GM19351 (cell line): ENCODE results near the gene SPPL2B.
"Not testable (repeated sequence)": the region's sequence is repeated elsewhere in the genome, so short reads cannot be mapped to it uniquely, and the experiment has no call there.

ENCODE experiments used
- ATAC-seq: cut with Tn5 transposase; IDR thresholded peaks from one replicate; pipeline ENCODE4 v1.9.1; 2021; ENCODE audit warnings: mild to moderate bottlenecking, moderate library complexity; ENCODE audit not compliant: unreplicated experiment

Gene SPPL2B, protein sequence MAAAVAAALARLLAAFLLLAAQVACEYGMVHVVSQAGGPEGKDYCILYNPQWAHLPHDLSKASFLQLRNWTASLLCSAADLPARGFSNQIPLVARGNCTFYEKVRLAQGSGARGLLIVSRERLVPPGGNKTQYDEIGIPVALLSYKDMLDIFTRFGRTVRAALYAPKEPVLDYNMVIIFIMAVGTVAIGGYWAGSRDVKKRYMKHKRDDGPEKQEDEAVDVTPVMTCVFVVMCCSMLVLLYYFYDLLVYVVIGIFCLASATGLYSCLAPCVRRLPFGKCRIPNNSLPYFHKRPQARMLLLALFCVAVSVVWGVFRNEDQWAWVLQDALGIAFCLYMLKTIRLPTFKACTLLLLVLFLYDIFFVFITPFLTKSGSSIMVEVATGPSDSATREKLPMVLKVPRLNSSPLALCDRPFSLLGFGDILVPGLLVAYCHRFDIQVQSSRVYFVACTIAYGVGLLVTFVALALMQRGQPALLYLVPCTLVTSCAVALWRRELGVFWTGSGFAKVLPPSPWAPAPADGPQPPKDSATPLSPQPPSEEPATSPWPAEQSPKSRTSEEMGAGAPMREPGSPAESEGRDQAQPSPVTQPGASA

DNA sequence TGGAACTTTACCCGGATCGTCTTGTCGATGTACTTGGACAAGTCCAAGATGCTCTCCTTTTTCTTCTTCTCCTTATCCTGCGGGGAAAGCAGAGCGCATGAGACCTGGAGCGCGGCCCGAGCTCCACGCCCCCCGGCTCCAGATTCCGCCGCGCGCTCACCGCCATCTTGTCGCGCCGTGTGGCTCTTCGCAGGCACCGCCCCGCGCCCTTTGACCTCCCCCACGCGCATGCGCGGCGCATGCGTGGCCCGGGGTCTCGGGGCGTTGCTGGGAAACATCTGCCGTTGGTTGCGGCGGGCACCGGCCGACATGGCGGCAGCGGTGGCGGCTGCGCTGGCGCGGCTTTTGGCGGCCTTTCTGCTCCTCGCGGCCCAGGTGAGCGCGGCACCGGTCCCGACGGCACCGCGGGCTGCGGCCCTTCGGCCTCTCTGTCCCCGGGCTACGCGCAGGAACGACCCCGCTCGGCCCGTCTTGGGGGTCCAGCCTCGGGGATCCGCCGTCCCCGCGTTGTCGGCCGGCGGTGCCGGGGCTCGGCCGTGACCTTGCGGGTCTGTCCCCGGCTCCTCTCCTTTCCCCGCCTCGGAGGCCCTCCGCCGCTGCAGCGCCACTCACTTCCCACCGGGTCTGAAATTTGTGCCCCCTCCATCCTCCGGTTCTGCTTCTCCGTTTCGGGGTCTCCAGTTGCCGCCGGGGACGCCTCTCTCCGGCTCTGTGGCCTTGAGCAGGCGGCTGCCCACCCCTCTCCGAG is at the start of gene SPPL2B, which contains the start of gene LSM7:
SPPL2B (plus strand) TSS at position 284 of the 748 bp plus-strand sequence; CDS start at position 310, 26 bp downstream.
LSM7 (minus strand) TSS at position 186 of the 748 bp plus-strand sequence; CDS start at position 166, 20 bp downstream.
- ATAC-seq: peak; percentile 61

DNA sequence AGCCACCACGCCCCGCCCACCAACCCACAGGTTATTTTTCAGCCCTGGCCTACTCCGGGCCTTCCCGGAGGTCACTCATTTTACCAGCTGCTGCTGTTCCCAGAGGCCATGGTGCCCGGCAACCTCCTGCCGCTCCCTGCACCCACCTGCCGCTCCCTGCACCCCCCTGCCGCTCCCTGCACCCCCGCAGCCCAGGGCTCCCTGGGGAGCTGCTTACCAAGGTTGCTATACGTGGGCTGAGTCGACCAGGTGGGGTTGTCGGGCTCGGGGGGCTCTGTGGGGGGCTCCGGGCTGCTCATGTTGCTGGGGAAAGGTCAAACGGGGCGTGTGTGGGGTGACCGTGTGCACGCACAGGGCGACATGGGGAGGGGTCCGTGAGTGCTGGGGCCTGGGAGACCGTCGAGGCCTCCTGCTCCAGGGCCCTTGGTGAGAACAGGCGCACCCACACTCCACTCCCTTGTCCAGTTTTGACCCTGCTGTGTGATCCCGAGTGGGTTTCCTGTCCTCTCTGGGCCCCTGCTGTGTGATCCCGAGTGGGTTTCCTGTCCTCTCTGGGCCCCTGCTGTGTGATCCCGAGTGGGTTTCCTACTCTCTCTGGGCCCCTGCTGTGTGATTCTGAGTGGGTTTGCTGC is 47.7 kb upstream of the SPPL2B start:
- ATAC-seq: no peak

DNA sequence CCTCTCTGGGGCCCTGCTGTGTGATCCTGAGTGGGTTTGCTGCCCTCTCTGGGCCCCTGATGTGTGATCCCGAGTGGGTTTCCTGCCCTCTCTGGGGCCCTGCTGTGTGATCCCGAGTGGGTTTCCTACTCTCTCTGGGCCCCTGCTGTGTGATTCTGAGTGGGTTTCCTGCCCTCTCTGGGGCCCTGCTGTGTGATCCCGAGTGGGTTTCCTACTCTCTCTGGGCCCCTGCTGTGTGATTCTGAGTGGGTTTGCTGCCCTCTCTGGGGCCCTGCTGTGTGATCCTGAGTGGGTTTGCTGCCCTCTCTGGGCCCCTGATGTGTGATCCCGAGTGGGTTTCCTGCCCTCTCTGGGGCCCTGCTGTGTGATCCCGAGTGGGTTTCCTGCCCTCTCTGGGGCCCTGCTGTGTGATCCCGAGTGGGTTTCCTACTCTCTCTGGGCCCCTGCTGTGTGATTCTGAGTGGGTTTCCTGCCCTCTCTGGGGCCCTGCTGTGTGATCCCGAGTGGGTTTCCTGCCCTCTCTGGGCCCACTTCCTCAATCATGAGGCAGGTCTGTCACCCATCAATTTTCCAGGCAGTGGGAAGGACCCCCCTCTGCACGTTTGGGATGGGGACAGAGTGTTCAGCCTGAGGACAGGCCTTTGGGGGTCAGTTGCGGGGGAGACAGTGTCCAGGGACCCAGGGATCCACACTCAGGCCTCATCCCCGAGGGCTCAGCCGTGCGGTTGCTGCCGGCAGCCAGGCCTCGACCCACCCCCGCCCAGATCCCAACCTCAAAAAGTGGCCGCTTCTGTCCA is 47.0 kb upstream of the SPPL2B start:
- ATAC-seq: not testable (repeated sequence)

DNA sequence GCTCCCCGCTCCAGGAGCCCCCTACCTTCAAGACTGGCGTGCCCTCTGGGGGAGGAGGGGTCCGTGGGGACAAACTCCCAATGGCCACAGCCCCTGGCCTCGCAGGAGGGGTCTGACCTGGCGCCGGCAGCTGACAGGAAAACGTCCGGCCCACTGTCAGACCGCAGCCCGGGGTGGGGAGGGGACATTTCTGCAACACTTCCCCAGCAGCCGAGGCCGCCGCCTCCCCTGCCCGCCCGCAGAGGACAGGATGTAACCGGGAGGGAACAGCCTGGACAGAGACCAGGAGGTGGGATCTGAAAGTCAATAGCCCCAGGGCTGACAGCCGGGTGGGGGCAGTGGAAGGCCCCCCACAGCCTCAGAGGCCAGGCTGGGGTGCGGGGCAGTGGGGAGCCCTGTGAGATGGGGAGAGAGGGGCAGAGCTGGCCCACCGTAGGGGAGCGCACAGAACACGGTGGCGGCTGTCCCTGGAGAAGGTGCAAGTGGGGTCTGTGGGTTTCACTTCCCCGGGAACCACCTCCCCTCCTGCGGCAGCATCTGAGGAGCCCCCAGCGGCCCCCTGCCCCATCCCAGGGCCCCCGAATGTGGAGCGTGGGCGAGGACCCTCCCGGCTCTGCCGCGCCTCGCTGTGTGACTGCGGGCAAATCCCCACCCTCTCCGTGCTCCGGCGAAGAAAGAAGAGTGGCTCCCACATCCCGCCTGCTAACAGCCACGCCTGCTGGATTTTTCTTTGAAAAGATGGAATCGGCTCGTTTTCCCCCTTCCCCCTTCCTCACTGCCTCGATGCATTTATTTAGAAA is 46.2 kb upstream of the SPPL2B start, which contains the start of gene PEAK3:
PEAK3 (minus strand) TSS at position 114 of the 800 bp plus-strand sequence. CDS start 1,244 bp downstream, outside the sequence.
- ATAC-seq: no peak

DNA sequence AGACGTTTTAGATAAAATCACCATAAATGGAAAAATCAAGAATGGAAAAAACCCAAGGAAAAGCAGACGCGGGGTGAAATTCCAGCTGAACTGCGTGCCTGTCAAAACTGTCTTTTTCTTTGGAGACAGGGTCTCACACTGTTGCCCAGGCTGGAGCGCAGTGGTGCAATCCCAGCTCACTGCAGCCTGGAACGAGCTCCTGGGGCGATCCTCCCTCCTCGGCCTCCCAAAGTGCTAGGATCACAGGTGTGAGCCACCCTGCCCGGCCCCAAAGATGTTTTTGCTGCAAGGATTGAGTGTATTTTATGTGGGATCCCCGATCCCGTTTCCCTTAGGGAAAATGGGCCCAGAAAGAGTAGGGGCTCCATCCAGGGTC is 45.6 kb upstream of the SPPL2B start:
- ATAC-seq: no peak

DNA sequence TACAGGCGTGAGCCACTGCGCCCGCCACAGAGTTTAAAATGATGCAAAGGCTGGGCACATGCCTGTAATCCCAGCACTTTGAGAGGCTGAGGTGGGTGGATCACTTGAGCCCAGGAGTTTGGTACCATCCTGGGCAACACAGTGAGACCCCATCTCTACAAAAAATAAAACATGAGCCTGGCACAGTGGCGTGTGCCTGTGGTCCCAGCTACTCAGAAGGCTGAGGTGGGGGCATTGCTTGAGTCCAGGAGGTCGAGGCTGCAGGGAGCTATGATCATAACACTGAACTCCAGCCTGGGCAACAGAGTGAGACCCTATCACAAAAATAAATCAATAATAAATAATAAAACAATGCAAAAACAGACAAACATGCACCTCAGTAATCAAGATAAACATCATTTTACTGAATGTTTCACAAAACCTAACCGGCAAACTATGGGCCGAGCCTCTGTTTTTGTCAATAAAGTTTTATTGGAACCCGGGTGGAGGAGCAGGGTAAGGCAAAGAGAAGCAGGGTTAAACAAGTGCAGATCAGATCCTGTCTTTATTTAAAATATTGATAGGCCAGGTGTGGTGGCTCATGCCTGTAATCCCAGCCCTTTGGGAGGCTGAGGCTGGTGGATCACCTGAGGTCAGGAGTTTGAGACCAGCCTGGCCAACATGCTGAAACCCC is 44.5 kb upstream of the SPPL2B start:
- ATAC-seq: no peak

DNA sequence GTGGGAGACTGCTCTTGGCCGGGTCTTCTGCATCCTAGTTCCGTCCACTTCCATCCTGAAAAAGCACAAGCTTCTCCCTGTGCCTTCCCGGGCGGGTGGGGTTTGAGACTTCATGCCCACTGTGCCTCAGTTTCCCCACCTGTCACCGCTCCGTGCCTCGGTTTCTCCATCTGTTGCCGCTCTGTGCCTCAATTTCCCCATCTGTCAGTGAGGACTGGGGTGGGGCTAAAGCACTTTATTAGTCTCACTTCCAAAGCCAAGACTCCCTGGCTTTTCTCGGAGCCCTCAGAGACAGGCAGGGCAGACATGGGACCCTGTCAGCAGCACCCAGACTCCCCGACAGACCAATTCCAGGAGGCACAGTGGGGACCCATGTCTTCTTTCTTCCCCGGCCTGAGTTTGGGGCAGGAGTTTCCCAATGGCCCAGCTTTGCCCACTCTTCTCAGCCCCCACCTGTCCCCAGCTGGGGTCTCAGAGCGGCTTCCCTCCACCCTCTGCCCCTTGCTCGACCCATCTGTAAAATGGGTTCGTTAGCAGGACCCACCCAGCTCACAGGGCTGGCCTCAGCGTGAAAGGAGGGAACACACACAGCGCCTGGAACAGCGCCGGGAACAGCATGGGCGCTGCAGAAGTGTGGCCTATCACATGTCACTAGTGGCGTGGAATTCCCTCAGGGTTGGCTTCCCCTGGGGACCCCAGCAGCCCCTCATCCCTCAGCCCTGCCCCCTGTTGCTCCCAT is 41.9 kb upstream of the SPPL2B start:
- no peak for ATAC-seq

DNA sequence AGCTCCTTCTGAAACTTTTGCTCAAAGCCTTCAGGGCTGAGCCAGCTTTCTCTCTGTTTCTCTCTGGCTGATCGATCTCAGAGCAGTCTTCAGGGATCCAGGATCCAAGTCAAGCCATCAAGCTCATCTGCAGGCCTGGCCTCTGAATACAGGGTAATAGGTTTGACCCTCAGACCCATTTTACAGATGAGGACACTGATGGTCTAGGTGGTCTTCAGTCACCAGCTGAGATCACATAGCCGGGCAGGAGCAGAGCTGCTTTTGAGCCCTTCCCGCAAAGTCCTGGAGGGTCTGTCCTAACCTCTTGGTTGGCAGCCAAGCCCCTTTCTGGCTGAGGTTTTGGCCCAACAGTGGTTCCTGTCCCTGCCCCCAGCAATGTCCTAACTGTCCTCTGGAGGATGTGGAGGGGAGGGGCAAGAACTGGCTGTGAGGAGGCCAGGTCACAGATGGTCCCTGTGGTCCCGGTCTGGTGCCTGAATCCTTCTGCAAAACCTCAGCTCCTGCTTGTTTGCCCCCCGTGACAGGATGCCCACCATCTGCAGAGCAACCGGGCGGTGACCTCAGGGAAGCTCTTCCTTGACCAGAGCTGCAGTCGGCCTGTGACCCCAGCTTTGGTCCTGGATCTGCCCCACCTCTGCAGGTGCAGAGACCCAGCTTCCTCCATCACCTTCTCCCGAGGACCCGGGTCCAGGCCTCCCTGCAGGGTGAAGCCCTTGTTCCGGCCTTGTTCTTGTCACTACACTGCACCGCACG is 40.7 kb upstream of the SPPL2B start:
- no peak for ATAC-seq

DNA sequence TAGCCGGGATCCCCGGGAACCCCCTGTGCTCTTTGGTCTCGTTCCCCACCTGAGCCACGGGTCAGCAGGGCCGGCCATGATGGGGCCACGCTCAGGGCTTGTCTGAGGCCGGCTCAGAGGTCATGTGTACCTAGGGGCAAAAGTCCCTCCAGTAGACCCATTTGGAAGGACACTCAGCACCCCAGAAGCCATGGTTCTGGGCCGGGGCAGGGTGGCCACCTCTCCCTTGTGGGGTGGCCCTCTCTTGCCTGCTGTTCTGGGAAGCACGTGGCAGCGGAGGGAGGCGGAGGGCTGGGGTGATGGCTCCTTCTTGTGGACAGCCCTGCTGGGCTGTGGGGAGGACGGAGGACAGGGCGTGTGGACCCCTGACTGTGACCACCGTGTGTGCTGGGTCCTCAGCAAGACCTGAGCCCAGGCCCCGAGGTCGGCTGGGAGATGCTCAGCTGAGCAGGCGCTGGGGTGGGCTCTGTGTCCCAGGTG is 40.1 kb upstream of the SPPL2B start:
- no peak for ATAC-seq

DNA sequence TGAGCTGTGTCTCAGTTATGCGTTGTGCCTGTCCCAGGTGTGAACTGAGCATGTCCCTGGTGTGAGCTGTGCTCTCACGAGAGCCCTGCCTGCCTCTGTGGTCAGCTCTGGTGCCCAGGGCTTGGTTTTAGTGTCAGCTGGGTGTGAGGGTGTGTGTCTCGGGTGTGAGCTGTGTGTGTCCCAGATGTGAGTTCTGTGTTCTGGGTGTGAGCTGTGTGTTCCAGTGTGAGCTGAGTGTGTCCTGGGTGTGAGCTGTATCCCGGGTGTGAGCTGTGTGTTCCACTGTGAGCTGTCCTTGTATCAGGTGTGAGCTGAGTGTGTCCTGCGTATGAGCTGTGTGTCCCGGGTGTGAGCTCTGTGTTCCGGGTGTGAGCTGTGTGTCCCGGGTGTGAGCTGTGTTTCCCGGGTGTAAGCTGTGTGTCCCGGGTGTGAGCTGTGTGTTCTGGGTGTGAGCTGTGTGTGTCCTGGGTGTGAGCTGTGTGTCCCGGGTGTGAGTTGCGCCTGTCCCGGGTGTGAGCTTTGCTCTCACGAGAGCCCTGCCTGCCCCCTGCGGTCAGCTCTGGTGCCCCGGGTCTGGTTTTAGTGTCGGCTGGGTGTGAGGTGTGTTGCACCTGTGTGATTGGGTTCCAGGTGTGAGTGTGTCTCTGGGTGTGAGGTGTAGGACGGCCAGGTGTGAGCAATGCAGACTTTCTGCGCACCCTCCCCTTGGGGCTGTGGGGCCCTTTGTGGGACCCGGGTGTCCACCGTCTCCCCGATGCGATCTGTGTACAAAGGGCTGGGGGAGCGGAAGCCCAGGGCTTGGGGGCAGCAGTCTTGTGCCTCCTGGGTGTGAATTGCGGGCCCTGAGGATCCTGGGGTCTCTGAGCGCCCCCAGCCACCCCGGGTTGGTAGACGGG is 39.4 kb upstream of the SPPL2B start:
- ATAC-seq: no peak

DNA sequence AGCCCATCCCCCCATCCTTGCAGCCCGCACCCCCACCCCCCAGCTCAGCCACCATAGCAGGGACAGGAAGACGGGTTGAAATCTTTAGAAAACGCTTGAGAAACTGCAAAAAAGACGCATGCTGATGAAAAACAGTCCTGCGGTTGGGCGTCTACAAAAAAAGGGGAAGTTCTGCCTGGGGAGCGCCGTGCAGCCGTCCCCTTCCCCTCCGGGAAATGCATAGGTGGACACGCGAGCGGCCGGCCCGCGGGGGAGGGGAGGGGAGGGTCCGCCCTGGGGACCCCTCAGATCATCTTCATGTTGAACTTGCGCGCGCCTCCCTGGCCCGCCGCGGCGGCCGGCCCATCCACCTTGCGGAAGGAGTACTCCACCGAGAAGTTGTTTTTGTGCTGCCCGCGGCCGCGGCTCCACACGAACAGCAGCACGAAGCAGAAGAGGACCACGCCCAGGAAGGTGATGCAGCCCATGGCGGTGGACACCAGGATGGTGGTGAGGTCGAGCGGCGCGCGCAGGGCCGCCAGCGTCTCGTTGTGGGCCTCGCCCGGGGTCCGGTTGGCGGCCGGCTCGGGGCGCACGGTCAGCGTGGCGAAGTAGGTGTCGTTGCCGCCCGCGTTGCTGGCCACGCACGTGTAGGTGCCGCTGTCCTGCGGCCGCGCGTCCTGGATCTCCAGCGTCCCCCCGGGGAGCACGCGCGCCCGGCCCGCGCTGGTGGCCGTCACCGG is 38.6 kb upstream of the SPPL2B start:
- no peak for ATAC-seq

DNA sequence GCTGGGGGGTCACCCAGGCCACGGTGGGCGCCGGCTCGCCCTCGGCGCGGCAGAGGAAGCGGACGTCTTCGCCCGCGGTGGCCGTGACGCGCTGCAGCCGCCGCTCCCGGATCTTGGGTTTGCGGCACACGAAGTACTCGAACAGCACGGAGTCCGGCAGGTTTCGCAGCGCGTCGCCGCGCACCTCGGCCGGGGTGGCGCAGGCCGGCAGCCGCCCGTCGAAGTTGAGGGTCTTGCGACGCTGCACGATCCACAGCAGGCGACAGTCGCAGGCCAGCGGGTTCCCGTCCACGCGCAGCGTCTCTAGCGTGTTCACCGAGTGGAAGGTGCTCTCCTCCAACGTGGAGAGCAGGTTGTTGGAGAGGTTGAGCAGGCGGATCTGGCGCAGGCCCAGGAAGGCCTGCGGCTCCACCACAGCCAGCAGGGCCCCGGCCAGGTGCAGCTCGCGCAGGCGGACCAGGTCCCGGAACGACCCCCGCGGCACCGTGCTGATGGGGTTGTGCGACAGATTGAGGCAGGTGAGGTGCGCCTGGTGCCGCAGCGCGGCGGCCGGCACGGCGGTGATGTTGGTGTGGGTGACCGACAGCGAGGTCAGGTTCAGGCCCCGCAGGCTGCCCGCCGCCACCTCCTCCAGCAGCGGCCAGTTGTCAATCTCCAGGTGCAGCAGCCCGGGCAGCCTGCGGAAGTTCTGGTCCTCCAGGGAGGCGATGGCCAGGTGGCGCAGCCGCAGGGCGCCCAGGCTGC is 37.9 kb upstream of the SPPL2B start:
- ATAC-seq: no peak

DNA sequence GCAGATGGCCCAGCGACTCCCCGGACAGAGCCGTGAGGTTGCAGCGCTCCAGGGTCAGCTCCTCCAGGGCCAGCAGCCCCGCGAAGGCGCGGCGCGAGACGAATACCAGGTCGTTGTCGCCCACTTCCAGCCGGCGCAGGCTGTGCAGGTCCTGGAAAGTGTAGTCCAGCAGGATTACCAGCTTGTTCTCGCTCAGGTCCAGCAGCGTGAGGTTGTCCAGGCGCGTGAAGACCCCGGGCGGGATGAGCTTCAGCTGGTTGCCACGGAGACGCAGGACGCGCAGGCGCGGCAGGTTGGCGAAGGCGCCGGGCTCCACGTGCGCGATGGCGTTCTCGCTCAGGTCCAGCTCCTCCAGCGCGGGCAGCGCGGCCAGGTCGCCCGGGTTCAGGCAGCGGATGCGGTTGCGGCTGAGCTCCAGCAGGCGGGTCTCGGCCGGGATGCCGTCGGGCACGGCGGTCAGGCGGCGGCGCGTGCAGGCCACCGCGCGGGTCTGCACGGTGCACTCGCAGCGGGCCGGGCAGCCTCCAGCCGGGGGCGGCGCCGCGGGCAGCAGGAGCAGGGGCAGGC is 37.2 kb upstream of the SPPL2B start:
- ATAC-seq: no peak

DNA sequence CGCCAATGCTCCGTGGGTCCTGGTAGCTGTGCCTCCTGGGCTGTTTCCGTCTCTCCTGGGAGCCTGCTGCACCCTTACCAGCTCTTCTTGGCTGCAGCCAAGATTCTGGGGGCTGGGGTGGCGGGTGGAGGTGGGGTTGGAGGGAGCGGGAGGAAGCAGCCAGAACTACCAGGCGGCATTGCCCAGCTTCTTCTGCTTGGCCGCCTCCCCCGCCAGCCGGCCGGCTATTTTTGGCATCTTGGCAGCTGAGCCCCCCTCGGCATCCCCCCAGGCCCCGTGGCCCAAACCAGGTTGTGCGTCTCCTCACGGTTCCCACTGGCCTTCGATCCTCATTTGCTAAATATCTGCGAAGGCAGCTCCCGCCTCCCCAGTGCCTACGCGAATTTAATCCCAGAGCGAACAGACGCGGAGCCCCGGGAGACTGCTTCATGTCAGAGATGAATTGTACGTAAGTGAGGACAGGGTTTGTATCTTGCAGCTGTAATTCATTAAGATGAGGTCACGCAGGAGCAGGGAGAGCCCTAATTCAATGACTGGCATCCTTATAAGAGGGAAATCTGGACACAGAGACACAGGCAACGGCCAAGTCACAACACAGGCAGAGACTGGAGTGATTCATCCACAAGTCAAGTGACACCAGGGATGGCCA is 33.7 kb upstream of the SPPL2B start:
- no peak for ATAC-seq
